ENCODE data around the gene SPOCD1.

DNA sequence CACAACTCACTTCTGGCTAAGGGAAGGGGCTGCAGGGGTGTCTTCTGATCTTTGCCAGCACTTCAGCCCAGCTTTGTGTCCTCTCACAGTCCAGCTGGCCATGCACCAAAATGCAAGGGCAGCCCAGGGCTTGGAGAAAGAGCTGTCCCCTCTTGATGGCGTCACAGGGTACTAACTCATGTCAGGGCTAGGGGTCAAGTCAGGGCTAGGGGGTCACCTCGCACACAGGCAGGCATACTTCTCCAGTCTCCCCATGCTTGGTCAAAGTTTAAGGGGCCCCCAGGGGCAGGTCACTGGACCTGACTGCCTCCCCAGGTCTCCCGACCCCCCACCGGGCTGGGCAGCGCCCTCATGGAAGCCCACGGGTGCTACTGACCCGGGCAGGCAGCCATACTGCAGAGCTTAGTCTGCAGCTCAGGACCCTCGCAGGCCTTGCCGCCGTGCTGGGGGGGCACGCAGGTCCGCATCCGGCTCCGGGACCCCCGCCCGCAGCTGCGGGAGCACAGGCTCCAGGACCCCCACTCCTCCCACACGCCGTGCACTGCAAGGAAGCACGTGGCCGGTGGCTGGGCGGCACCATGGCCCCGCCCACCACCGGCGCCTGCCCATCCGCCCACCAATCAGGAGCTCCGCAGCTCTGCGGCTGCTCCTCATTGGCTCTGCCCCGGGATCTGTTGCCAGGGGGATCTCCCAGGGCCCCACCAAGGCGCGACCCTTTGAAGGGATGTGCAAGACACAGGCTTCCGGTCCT lies 73.2 kb downstream of the SPOCD1 start:
- TF ChIP-seq, protein P1, sequence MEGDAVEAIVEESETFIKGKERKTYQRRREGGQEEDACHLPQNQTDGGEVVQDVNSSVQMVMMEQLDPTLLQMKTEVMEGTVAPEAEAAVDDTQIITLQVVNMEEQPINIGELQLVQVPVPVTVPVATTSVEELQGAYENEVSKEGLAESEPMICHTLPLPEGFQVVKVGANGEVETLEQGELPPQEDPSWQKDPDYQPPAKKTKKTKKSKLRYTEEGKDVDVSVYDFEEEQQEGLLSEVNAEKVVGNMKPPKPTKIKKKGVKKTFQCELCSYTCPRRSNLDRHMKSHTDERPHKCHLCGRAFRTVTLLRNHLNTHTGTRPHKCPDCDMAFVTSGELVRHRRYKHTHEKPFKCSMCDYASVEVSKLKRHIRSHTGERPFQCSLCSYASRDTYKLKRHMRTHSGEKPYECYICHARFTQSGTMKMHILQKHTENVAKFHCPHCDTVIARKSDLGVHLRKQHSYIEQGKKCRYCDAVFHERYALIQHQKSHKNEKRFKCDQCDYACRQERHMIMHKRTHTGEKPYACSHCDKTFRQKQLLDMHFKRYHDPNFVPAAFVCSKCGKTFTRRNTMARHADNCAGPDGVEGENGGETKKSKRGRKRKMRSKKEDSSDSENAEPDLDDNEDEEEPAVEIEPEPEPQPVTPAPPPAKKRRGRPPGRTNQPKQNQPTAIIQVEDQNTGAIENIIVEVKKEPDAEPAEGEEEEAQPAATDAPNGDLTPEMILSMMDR (conservative IDR thresholded peaks at IDR 0.05; ENCODE audit: low read length) = no peak
- no peak for TF ChIP-seq EZH2phosphoT487 (IDR thresholded peaks at IDR 0.05; ENCODE audit: borderline replicate concordance, low read depth, low read length)
